Measurements from ENCODE around the gene ASAP3. TPM values are rescaled to one million over a fixed set of nuclear protein-coding genes. Genes with fewer than 3 reads are reported as not detected.

Gene ASAP3
- total and polyA plus RNA-seq, 2 experiments from 2014 or later, result 13.9 to 27.3 TPM

DNA sequence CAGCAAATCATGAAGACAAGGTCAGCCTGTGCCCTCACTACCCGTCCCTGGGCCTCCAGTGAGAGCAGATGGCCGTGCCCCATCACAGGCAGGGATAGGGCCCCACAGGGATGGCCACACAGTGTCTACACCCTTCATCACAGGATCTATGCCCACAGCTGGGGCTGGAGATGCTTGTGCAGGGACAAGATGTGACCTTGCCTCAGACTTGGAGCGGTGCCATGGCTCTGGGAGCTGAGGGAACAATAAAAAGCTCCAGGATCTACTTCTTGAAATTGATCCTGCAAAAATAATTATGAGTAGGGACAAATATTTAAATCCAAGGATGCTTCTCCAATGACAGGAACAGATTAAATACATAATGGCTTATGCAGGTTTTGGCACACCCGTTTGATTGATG lies 34.0 kb downstream of the ASAP3 start:
- Histone ChIP-seq H3K9me3 (ENCODE audit: low read depth) (no peaks in the 10 kb centered on the region), H3K4me3 (no peak overlapping the region), H3K36me3 (ENCODE audit: low read depth) (0 out of 2 replicates have a peak, but pooled peaks cover 3% of the 10 kb centered on the region), H3K4me2 (ENCODE audit: unreplicated experiment) (no peak overlapping the region), H3K27me3 (replicated peaks; ENCODE audit: insufficient read depth) (no peaks in the 10 kb centered on the region), H3F3A (ENCODE audit: insufficient read depth) (peaks cover 5% of the 10 kb centered on the region; the same call in 1 of the 2 replicates), H3K4me1 (ENCODE audit: insufficient read depth) (peaks cover 11% of the 10 kb centered on the region), H2AFZ (no peak overlapping the region), H3K79me2 (ENCODE audit: insufficient read depth) (no peaks in the 10 kb centered on the region), H3K9ac (no peak overlapping the region), H4K20me1 (ENCODE audit: insufficient read depth) (no peaks in the 10 kb centered on the region), H3K27ac (no peak overlapping the region), H3K9me2 (ENCODE audit: insufficient read depth) (no peaks in the 10 kb centered on the region)
- 71 to 78% methylated on average over 4 of the region's 4 CpGs for WGBS, 2 experiments (ENCODE audit: low coverage in 1 of 2, low lambda C conversion rate in 2 of 2, missing lambda C conversion rate in 2 of 2)
- TF ChIP-seq EZH2phosphoT487 (IDR thresholded peaks at IDR 0.05; ENCODE audit: insufficient read depth, low read depth) (no peak), EZH2 (IDR thresholded peaks at IDR 0.05; ENCODE audit: insufficient read depth, poor library complexity, severe bottlenecking) (no peak)
- in situ Hi-C loops (cut with MboI), result no loop called here
- no peak for DNase-seq

- no peak overlapping the region for H3K4me3 ChIP-seq
- no peaks in the 10 kb centered on the region for H3K27me3 ChIP-seq (replicated peaks; ENCODE audit: insufficient read depth)
- H2AFZ ChIP-seq, result no peak overlapping the region
- H3K79me2 ChIP-seq (ENCODE audit: insufficient read depth), result no peaks in the 10 kb centered on the region
- in situ Hi-C loops (cut with MboI), result no loop called here
- DNase-seq, result no peak
- peaks cover 18% of the 10 kb centered on the region for H3K4me1 ChIP-seq (ENCODE audit: insufficient read depth)
- no peaks in the 10 kb centered on the region for H3K9me3 ChIP-seq (ENCODE audit: low read depth)
- no peaks in the 10 kb centered on the region for H3K36me3 ChIP-seq (ENCODE audit: low read depth)
- TF ChIP-seq EZH2phosphoT487 (IDR thresholded peaks at IDR 0.05; ENCODE audit: insufficient read depth, low read depth) (no peak), EZH2 (IDR thresholded peaks at IDR 0.05; ENCODE audit: insufficient read depth, poor library complexity, severe bottlenecking) (no peak)
- H4K20me1 ChIP-seq (ENCODE audit: insufficient read depth), result no peaks in the 10 kb centered on the region
- H3K9me2 ChIP-seq (ENCODE audit: insufficient read depth), result no peaks in the 10 kb centered on the region
- no peak overlapping the region for H3K9ac ChIP-seq
- peaks cover 9% of the 10 kb centered on the region; the same call in 1 of the 2 replicates for H3F3A ChIP-seq (ENCODE audit: insufficient read depth)
- no peak overlapping the region for H3K27ac ChIP-seq
- no peak overlapping the region for H3K4me2 ChIP-seq (ENCODE audit: unreplicated experiment)
- WGBS, 2 experiments (ENCODE audit: low coverage in 1 of 2, low lambda C conversion rate in 2 of 2, missing lambda C conversion rate in 2 of 2), result 88 to 90% methylated on average over 6 of the region's 6 CpGs
Observed at GRCh38 chr1:23449306-23449705, 34.7 kb downstream of the ASAP3 start.

- no peaks in the 10 kb centered on the region for H3K9me3 ChIP-seq (ENCODE audit: low read depth)
- H3K4me3 ChIP-seq, result no peak overlapping the region
- peaks cover 21% of the 10 kb centered on the region for H3K4me1 ChIP-seq (ENCODE audit: insufficient read depth)
- no peaks in the 10 kb centered on the region for H3K27me3 ChIP-seq (replicated peaks; ENCODE audit: insufficient read depth)
- no peak for DNase-seq
- H3K27ac ChIP-seq, result no peak overlapping the region
- H3K79me2 ChIP-seq (ENCODE audit: insufficient read depth), result no peaks in the 10 kb centered on the region
- in situ Hi-C loops (cut with MboI), result no loop called here
- 42 to 58% methylated on average over 1 of the region's 1 CpG for whole genome bisulfite sequencing, 2 experiments (ENCODE audit: low coverage in 1 of 2, low lambda C conversion rate in 2 of 2, missing lambda C conversion rate in 2 of 2)
- no peak overlapping the region for H3K4me2 ChIP-seq (ENCODE audit: unreplicated experiment)
- H3K9ac ChIP-seq, result no peak overlapping the region
- no peaks in the 10 kb centered on the region for H3K36me3 ChIP-seq (ENCODE audit: low read depth)
- no peak overlapping the region for H2AFZ ChIP-seq
- TF ChIP-seq EZH2phosphoT487 (IDR thresholded peaks at IDR 0.05; ENCODE audit: insufficient read depth, low read depth) (no peak), EZH2 (IDR thresholded peaks at IDR 0.05; ENCODE audit: insufficient read depth, poor library complexity, severe bottlenecking) (no peak)
- H3F3A ChIP-seq (ENCODE audit: insufficient read depth), result peaks cover 9% of the 10 kb centered on the region; the same call in 1 of the 2 replicates
- no peaks in the 10 kb centered on the region for H4K20me1 ChIP-seq (ENCODE audit: insufficient read depth)
- no peaks in the 10 kb centered on the region for H3K9me2 ChIP-seq (ENCODE audit: insufficient read depth)
Observed at GRCh38 chr1:23448846-23449245, 35.1 kb downstream of the ASAP3 start.

DNA sequence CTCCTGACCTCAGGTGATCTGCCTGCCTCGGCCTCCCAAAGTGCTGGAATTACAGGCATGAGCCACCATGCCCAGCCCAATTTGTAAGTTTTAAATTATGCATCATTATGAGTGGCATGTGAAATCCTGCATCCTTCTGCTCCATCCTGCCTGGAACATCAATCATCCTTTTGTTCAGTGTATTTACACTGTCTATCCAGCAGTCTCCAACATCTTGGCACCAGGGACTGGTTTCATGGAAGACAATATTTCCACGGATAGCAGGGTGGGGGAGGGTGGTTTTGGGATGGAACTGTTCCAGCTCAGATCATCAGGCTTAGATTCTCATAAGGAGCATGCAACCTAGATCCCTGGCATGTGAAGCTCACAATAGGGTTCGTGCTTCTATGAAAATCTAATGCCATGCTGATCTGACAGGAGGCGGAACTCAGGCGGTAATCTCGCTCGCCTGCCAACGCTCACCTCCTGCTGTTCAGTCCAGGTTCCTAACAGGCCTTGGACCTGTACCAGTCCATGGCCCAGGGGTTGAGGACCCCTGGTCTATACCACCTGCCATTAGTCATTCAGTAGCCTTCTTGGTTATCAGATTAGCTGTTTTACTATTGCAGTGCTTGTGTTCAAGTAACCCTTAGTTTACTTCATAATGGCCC lies 37.2 kb downstream of the ASAP3 start:
- no peak for TF ChIP-seq EZH2phosphoT487 (IDR thresholded peaks at IDR 0.05; ENCODE audit: insufficient read depth, low read depth)
- no peak for TF ChIP-seq EZH2 (IDR thresholded peaks at IDR 0.05; ENCODE audit: insufficient read depth, poor library complexity, severe bottlenecking)
- no peaks in the 10 kb centered on the region for H4K20me1 ChIP-seq (ENCODE audit: insufficient read depth)
- no peaks in the 10 kb centered on the region for H3K27me3 ChIP-seq (replicated peaks; ENCODE audit: insufficient read depth)
- WGBS, 2 experiments (ENCODE audit: low coverage in 1 of 2, low lambda C conversion rate in 2 of 2, missing lambda C conversion rate in 2 of 2), result 84 to 88% methylated on average over 8 of the region's 8 CpGs
- H3K36me3 ChIP-seq (ENCODE audit: low read depth), result no peaks in the 10 kb centered on the region
- H3K9me3 ChIP-seq (ENCODE audit: low read depth), result no peaks in the 10 kb centered on the region
- H3K79me2 ChIP-seq (ENCODE audit: insufficient read depth), result no peaks in the 10 kb centered on the region
- H3F3A ChIP-seq (ENCODE audit: insufficient read depth), result peaks cover 9% of the 10 kb centered on the region; the same call in 1 of the 2 replicates
- peaks cover 17% of the 10 kb centered on the region for H3K4me1 ChIP-seq (ENCODE audit: insufficient read depth)
- H2AFZ ChIP-seq, result no peak overlapping the region
- no peak overlapping the region for H3K27ac ChIP-seq
- H3K4me2 ChIP-seq (ENCODE audit: unreplicated experiment), result no peak overlapping the region
- H3K9me2 ChIP-seq (ENCODE audit: insufficient read depth), result no peaks in the 10 kb centered on the region
- H3K4me3 ChIP-seq, result no peak overlapping the region
- no peak overlapping the region for H3K9ac ChIP-seq
- in situ Hi-C loops (cut with MboI), result no loop called here
- no peak for DNase-seq

All from GM23248 (cell line).